HCT116 (cell line): ENCODE results near the gene IGSF23. TPM values are rescaled to one million over a fixed set of nuclear protein-coding genes. Genes with fewer than 3 reads are reported as not detected.

Source experiments
- ATAC-seq: fragments of 200-7000 bp; cut with Tn5 transposase; 2 replicates; pipeline ENCODE4 v1.9.1; 2020; ENCODE audit warnings: mild to moderate bottlenecking, moderate library complexity
- BruUV-seq: library from RNA; stranded (reverse); fragments of 400-500 nt; replicated peaks from 2 replicates; lab custom pipeline; 2021; lab: Mats Ljungman, UMichigan
- CTCF ChIA-PET: fragments of 300-600 bp; sonication (Branson Sonifier 250); formaldehyde crosslinking; loops from one replicate; lab custom pipeline; 2021; ENCODE audit warnings: antibody characterized with exemption; lab: Charles Lee
- POLR2A ChIA-PET: fragments of 300-600, 350-600 bp; sonication (Branson Sonifier 250); formaldehyde crosslinking; loops from one replicate; lab custom pipeline; 2021; ENCODE audit warnings: antibody characterized with exemption; lab: Charles Lee
- RAD21 ChIA-PET, 2 experiments: fragments of 300-600 bp; sonication (Branson Sonifier 250); formaldehyde crosslinking; loops; one replicate each; lab custom pipeline; 2023; ENCODE audit warnings: low total read pairs in 2 of 2; ENCODE audit not compliant: uncharacterized antibody in 2 of 2, unreplicated experiment in 2 of 2, low non-redundant PET in 1 of 2; lab: Charles Lee
- DNase-seq: peaks from one replicate; pipeline ENCODE4 v3.0.0-alpha.2; 2010; ENCODE audit warnings: low read depth, low spot score
- H2AFZ ChIP-seq: fragments of 200-600 bp; shearing (Covaris generic), sonication (generic); 2 replicates; pipeline ENCODE4 v1.6.1; 2017; ENCODE audit warnings: low read depth, mixed run types, mixed read lengths, antibody characterized with exemption, low read length; ENCODE audit not compliant: poor library complexity, severe bottlenecking
- H3K27ac ChIP-seq: 2 replicates; pipeline ENCODE4 v1.5.1; 2012; ENCODE audit warnings: low read depth, low read length
- H3K27me3 ChIP-seq: fragments of 200-600 bp; sonication (generic); 2 replicates; pipeline ENCODE4 v1.6.1; 2016; ENCODE audit warnings: mixed run types, low read length, mixed read lengths; ENCODE audit not compliant: insufficient read depth
- H3K36me3 ChIP-seq, 2 experiments: fragments of 200-500 bp in 1 of 2; fragments of 200-600 bp in 1 of 2; sonication (Bioruptor generic) in 1 of 2; sonication (generic) in 1 of 2; 2 replicates each; pipeline versions ENCODE4 v1.5.1 to v1.6.1; 2014 to 2016; ENCODE audit warnings: low read length in 2 of 2, inconsistent platforms in 1 of 2, mixed read lengths in 1 of 2, mixed run types in 1 of 2; ENCODE audit not compliant: insufficient read depth in 2 of 2, control insufficient read depth in 1 of 2
- H3K4me1 ChIP-seq, 2 experiments: fragments of 200-600 bp in 1 of 2; sonication (generic) in 1 of 2; 2 replicates each; pipeline versions ENCODE4 v1.5.1 to v1.6.1; 2012 to 2017; ENCODE audit warnings: low read length in 2 of 2, inconsistent platforms in 1 of 2, mild to moderate bottlenecking in 1 of 2, mixed read lengths in 1 of 2, mixed run types in 1 of 2, moderate library complexity in 1 of 2; ENCODE audit not compliant: insufficient read depth in 2 of 2, control insufficient read depth in 1 of 2
- H3K4me2 ChIP-seq: fragments of 200-600 bp; sonication (generic); 2 replicates; pipeline ENCODE4 v1.6.1; 2017; ENCODE audit warnings: mixed run types, low read length, mixed read lengths
- H3K4me3 ChIP-seq, 2 experiments: fragments of 200-600 bp in 1 of 2; sonication (generic) in 1 of 2; replicated peaks in 1 of 2; 2 replicates each; pipeline ENCODE4 v1.5.1; 2011 to 2016; ENCODE audit warnings: low read length in 2 of 2, control low read depth in 1 of 2, low read depth in 1 of 2, mild to moderate bottlenecking in 1 of 2, mixed read lengths in 1 of 2, mixed run types in 1 of 2
- H3K79me2 ChIP-seq: fragments of 200-600 bp; sonication (generic); 2 replicates; pipeline ENCODE4 v1.6.1; 2017; ENCODE audit warnings: mild to moderate bottlenecking, mixed run types, low read length, moderate library complexity, mixed read lengths; ENCODE audit not compliant: insufficient read depth
- H3K9ac ChIP-seq: fragments of 200-600 bp; sonication (generic); 2 replicates; pipeline ENCODE4 v1.6.1; 2016; ENCODE audit warnings: low read length, mixed read lengths
- H3K9me2 ChIP-seq: fragments of 200-600 bp; sonication (generic), shearing (Covaris generic); 2 replicates; pipeline ENCODE4 v1.6.1; 2017; ENCODE audit warnings: mixed run types, mild to moderate bottlenecking, moderate library complexity; ENCODE audit not compliant: insufficient read depth
- H3K9me3 ChIP-seq, 2 experiments: fragments of 200-500 bp in 1 of 2; fragments of 200-600 bp in 1 of 2; sonication (Bioruptor generic) in 1 of 2; sonication (generic) in 1 of 2; 2 replicates each; pipeline ENCODE4 v1.6.1; 2014 to 2017; ENCODE audit warnings: low read length in 2 of 2, mixed read lengths in 2 of 2, inconsistent platforms in 1 of 2, low read depth in 1 of 2, mild to moderate bottlenecking in 1 of 2, mixed run types in 1 of 2, moderate library complexity in 1 of 2; ENCODE audit not compliant: control insufficient read depth in 1 of 2, insufficient read depth in 1 of 2
- H4K20me1 ChIP-seq: fragments of 200-600 bp; sonication (generic), shearing (Covaris generic); 2 replicates; pipeline ENCODE4 v1.6.1; 2017; ENCODE audit warnings: mixed run types, mild to moderate bottlenecking, moderate library complexity; ENCODE audit not compliant: insufficient read depth
- ELF1 ChIP-seq: IDR thresholded peaks from 2 replicates; pipeline ENCODE4 v1.6.1; 2012; ENCODE audit warnings: low read depth, borderline replicate concordance
- EZH2 ChIP-seq: fragments of 200-600 bp; sonication (generic); IDR thresholded peaks from 2 replicates; pipeline ENCODE4 v1.6.1; 2017; ENCODE audit warnings: antibody characterized with exemption, mixed run types
- EZH2phosphoT487 ChIP-seq: fragments of 200-600 bp; IDR thresholded peaks from 2 replicates; pipeline ENCODE4 v1.6.1; 2018; ENCODE audit warnings: antibody characterized with exemption, borderline replicate concordance
- FOSL1 ChIP-seq: IDR thresholded peaks from 2 replicates; pipeline ENCODE4 v1.6.1; 2012; ENCODE audit warnings: low read depth
- JUND ChIP-seq: IDR thresholded peaks from 2 replicates; pipeline ENCODE4 v1.6.1; 2012
- POLR2A ChIP-seq: IDR thresholded peaks from 2 replicates; pipeline ENCODE4 v1.7.0; 2011; ENCODE audit warnings: borderline replicate concordance; ENCODE audit not compliant: insufficient read depth, insufficient read length; ENCODE audit errors: extremely low read depth
- RAD21 ChIP-seq: IDR thresholded peaks from 2 replicates; pipeline ENCODE4 v1.6.1; 2012; ENCODE audit warnings: low read depth, mild to moderate bottlenecking
- REST ChIP-seq: IDR thresholded peaks from 2 replicates; pipeline ENCODE4 v1.6.1; 2012; ENCODE audit warnings: low read depth
- SRF ChIP-seq: IDR thresholded peaks from 2 replicates; pipeline ENCODE4 v1.6.1; 2012; ENCODE audit warnings: low read depth
- YY1 ChIP-seq: IDR thresholded peaks from 2 replicates; pipeline ENCODE4 v1.6.1; 2011; ENCODE audit warnings: low read length, low read depth, moderate library complexity, mild to moderate bottlenecking; ENCODE audit not compliant: insufficient replicate concordance; ENCODE audit errors: extremely low read depth
- ZBTB33 ChIP-seq: IDR thresholded peaks from 2 replicates; pipeline ENCODE4 v1.6.1; 2011; ENCODE audit warnings: mild to moderate bottlenecking, low read length, moderate library complexity; ENCODE audit not compliant: insufficient replicate concordance; ENCODE audit errors: extremely low read depth
- ZFX ChIP-seq: fragments of 450-650 bp; IDR thresholded peaks from 2 replicates; pipeline ENCODE4 v1.6.1; 2017
- intact Hi-C: fragments of 100-400 bp; cut with micrococcal nuclease; formaldehyde crosslinking; loops from 2 replicates; pipeline ENCODE4 v1.10.0; 2022
- total RNA-seq: library from RNA; stranded (reverse); gene quantifications from one replicate; pipeline ENCODE4 v1.2.1, GENCODE V29; 2021; ENCODE audit not compliant: unreplicated experiment

IGSF23 gene
- total RNA-seq, 1 experiment from 2014 or later: not detected

GRCh38 chr19:44572581-44572900 lies 40.8 kb upstream of the IGSF23 start (continued):
- TF ChIP-seq RAD21: no peak
- TF ChIP-seq, all 23 proteins: peak for 0

- POLR2A ChIA-PET: no interaction called here
- no peaks in the 10 kb centered on the region for H3K27me3 ChIP-seq
- intact Hi-C loops: loop anchor here (5.0 kb wide), 1 partner anchor 269 kb away; no protein-coding TSS in a partner anchor
Measured at GRCh38 chr19:44573183-44573582, 40.2 kb upstream of the IGSF23 start.

GRCh38 chr19:44573627-44574026 lies 39.7 kb upstream of the IGSF23 start:
- BruUV-seq: no TSS peak
- ATAC-seq: no peak
- intact Hi-C loops: loop anchor here (5.0 kb wide), 1 partner anchor 269 kb away; no protein-coding TSS in a partner anchor

More at GRCh38 chr19:44573183-44573582, 40.2 kb upstream of the IGSF23 start:
- Histone ChIP-seq H3K9me3 (no peaks in the 10 kb centered on the region), H3K4me3 (no peak overlapping the region), H3K36me3 (no peaks in the 10 kb centered on the region), H3K4me2 (no peak overlapping the region), H3K9ac (no peak overlapping the region), H3K9me2 (no peaks in the 10 kb centered on the region), H3K79me2 (no peaks in the 10 kb centered on the region), H2AFZ (no peak overlapping the region), H4K20me1 (no peaks in the 10 kb centered on the region), H3K27ac (no peak overlapping the region), H3K4me1 (peaks cover 0 to 3% of the 10 kb centered on the region in 2 experiments; a peak in 1 of 4 replicates)
- TF ChIP-seq SRF (no peak), JUND (no peak), YY1 (no peak), EZH2phosphoT487 (no peak), ZFX (no peak)
- ChIA-PET CTCF (interaction anchor here (2.3 kb wide), 1 partner anchor 10 kb away, joined by 7 read pairs; no protein-coding TSS in a partner anchor), RAD21 (no interaction called here)
- ATAC-seq (no peak), DNase-seq (no peak)
- BruUV-seq: no TSS peak

More at GRCh38 chr19:44573627-44574026, 39.7 kb upstream of the IGSF23 start:
- no peaks in the 10 kb centered on the region for H4K20me1 ChIP-seq
- H3K27me3 ChIP-seq: no peaks in the 10 kb centered on the region
- CTCF ChIA-PET: interaction anchor here (0.6 to 2.3 kb wide), 2 partner anchors 9 to 12 kb away, joined by 7 read pairs; no protein-coding TSS in a partner anchor
- H3K9me2 ChIP-seq: no peaks in the 10 kb centered on the region
- POLR2A ChIA-PET: no interaction called here
- H3K4me2 ChIP-seq: no peak overlapping the region
- no peak for DNase-seq
- TF ChIP-seq FOSL1 (no peak), YY1 (no peak), ZBTB33 (no peak), EZH2 (no peak), REST (no peak), POLR2A (no peak), EZH2phosphoT487 (no peak), ZFX (no peak), ELF1 (no peak)
- TF ChIP-seq, all 23 proteins: peak for 0
- no peak overlapping the region for H2AFZ ChIP-seq
- H3K4me3 ChIP-seq: no peak overlapping the region
- H3K27ac ChIP-seq: no peak overlapping the region
- no peak overlapping the region for H3K9ac ChIP-seq
- no peaks in the 10 kb centered on the region for H3K9me3 ChIP-seq
- H3K36me3 ChIP-seq: no peaks in the 10 kb centered on the region
- RAD21 ChIA-PET: no interaction called here
- H3K4me1 ChIP-seq: peaks cover 0 to 3% of the 10 kb centered on the region in 2 experiments; a peak in 1 of 4 replicates
- no peaks in the 10 kb centered on the region for H3K79me2 ChIP-seq
